ENCODE data around the gene DCANP1. TPM values are rescaled to one million over a fixed set of nuclear protein-coding genes. Genes with fewer than 3 reads are reported as not detected.
"Not testable (repeated sequence)": the region's sequence is repeated elsewhere in the genome, so short reads cannot be mapped to it uniquely, and the experiment has no call there.

Gene DCANP1
- total RNA-seq, result not detected in 2 replicates

DNA sequence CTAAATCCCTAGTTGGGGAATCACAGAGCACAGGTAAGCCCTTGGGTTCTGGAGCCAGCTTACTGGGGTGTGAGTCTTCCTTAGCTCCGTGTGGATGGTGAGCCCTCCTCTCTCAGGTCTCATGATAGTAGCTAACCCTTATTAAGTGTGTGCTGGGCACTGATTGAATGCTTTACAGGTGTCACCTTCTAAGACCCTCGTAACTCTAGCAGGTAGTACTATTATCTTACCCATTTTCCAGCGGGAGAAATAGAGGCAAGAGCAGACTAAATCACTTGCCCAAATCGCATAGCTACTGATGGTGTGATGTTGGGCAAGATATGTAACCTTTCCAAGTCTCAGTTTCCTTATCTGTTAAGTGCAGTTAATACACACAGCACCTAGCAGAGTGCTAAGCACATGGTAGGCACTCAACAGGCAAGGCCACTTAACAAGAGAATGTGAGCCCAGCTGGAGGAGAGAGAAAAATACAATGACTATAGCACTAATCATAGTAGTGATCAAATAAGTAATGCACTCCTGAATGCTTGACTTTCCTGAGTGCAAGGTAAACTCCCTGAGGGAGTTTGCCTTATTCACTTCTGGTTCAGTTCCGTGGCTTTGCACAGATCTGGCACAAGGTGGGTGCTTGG lies at the start of gene DCANP1:
Gene DCANP1 (minus strand): TSS at position 51 of the 632 bp plus-strand sequence. CDS start 240 bp downstream, outside the sequence.
- DNase-seq (ENCODE audit: low read depth), result no peak

- DNase-seq (ENCODE audit: low read depth), result not testable (repeated sequence)
Measured at GRCh38 chr5:135495531-135495930, 48.4 kb upstream of the DCANP1 start.

DNA sequence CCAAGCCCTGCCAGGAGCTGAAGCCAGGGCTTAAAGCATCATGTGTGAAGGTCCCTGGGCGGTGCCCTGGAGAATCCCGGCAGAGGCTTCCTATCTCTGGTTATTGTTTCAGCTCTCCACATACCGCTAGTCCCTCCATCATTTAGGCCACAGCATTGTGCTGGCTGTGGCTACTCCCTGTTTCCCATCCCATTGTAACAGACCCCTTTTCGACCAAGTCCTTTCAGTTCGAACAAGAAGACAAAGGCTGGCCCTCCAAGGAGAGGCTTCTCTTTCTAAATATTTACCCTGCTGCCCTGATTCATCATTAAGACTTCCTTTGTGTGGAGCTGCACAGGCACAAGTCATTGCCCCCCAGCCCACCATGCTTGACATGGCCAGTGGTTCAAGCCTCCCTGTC lies 47.0 kb upstream of the DCANP1 start:
- no peak for DNase-seq (ENCODE audit: low read depth)

GRCh38 chr5:135493406-135494180 lies 46.4 kb upstream of the DCANP1 start:
- DNase-seq (ENCODE audit: low read depth), result peak; percentile 80

GRCh38 chr5:135492319-135492626 lies 45.1 kb upstream of the DCANP1 start:
- DNase-seq (ENCODE audit: low read depth), result peak; percentile 12

GRCh38 chr5:135491552-135492318 lies 44.6 kb upstream of the DCANP1 start:
- DNase-seq (ENCODE audit: low read depth), result peak; percentile 43

- no peak for DNase-seq (ENCODE audit: low read depth)
Measured at GRCh38 chr5:135491038-135491551, 43.9 kb upstream of the DCANP1 start.

DNA sequence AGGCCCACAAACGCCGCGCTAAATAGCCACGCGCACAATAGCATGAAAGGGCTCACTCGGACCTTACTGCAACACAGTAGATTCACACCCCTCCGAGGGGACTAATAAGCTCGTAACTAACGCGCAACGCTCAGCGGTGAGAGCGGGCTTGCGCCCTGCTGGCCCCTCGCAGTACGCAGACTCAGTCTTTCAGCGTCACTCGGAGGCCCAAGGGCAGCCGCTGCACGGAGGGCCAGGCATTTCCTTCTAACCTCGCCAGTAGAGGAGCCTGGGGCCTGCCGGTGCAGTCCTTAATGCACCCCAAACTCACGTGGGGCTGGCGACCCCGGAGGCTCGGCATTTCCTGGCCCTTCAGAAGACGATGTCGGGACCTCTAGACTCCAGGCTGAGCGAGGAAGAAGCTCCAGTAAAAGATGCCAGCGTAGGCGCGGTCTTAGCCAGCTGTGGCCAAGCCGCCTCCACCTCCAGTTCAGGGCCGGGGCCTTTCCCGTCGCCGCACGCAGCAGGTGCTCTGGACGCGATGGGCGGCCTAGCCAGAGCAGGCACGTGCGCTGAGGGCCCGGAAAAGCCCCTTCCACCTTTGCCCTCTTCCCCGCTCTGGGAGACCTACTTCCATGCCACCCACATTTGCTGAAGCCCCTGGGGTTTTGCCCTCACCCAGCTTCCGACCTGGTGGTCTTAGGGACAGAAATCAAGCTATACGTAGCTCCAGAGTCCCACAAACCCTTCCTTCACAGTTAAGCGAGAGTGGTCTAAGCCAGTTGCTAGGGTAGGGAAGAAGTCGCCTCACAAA lies 43.3 kb upstream of the DCANP1 start:
- DNase-seq (ENCODE audit: low read depth), result no peak

DNA sequence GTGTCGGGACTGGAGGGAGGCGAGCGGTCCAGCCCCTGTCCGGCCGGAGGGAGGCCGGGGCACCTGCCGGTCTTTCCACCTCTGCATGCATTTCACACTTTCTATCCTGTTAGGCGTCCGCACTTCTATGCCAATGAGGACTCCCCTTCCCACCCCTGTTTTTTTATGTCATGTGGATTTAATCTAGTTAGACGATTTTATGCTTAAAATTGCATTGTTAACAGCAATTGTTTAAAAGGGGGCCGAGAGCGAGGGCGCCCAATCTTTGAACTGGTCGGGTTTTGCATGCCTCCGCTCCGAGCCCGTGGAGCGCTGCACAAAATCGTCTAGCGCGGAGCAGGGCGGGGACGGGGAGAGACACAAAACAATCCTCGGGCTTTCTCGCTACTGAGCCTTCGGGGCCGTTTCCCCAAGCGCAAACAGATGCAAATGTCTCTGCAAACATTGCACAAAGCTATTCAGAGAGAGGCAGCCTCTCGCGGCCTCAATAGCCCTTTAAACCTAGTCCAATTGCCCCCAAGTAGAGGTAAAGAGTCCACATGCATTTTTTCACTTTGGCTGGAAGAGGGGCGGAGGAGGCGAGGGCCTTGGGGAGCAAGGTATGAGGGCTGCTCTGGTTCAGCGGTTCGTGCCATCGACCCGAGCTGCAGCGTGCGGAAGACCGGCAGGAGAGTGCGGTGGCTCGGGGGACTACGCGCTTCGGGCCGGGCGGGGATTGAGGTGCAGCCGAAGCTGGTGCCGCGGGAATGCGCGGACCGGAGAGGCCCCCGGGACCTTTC lies 42.5 kb upstream of the DCANP1 start:
- DNase-seq (ENCODE audit: low read depth), result no peak

GRCh38 chr5:135488727-135489465 lies 41.7 kb upstream of the DCANP1 start:
- DNase-seq (ENCODE audit: low read depth), result peak; percentile 9

- no peak for DNase-seq (ENCODE audit: low read depth)
Measured at GRCh38 chr5:135487839-135488514, 40.8 kb upstream of the DCANP1 start.

DNA sequence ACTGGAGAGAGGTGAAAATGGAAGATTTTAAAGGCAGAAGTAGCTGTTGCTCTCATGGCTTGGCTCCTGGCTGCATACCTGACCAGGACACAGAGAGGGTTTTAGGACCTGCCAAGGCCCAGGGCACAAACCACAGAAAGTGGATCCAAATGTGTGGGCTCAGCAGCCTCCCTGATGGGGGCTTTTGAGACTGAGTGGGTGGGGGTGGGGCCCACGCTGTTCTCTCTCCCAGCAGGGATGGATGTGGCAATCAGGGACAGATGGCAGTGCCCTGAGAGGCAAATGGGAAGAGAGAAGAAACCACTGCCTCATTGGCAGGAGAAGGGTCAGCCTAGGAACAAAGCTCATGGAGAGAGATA lies 39.9 kb upstream of the DCANP1 start:
- DNase-seq (ENCODE audit: low read depth), result no peak

DNA sequence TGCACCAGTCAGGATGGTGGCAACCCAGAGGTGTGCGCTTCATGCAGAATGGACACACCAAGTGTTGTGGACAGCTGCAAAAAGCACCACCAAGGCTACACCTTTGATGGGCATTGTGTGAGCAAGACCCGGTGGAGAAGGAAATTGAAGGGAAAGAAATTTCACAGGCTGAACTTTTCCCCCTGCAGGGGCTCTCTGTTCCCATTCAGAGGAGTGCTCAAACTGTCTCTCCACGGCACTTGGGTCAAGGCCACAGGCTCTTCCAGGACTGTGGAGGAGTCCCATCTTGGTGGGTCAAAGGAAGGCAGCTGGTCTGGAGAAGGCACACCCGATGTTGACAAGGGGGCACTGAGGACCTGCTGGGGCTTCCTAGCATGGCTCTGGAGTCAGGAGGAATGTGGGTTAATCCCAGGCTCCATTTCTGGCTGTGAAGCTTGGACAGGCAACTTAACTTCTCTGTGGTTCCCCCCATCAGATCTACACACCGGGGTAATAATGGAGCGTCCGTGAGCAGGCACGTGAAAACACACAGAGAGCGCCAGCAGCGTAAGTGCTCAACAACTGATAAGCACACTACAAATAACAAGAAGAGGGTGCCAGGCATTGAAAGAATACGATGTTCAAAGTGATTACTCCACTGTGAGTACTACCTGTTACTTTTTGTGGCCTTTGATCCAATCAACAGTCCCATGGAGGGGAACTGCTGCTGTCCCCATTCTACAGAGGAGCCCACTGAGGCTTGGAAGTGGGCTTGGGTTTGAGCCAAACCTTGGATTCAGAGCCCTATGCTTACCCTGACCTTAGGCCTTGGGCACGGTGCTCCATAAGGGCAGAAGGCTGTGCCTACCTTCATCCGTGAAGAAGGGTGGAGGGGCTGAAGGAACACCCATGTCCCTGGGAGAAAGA lies 39.2 kb upstream of the DCANP1 start:
- DNase-seq (ENCODE audit: low read depth), result no peak

GRCh38 chr5:135484674-135485086 lies 37.5 kb upstream of the DCANP1 start:
- no peak for DNase-seq (ENCODE audit: low read depth)

- DNase-seq (ENCODE audit: low read depth), result no peak
Measured at GRCh38 chr5:135483254-135483653, 36.1 kb upstream of the DCANP1 start.

DNA sequence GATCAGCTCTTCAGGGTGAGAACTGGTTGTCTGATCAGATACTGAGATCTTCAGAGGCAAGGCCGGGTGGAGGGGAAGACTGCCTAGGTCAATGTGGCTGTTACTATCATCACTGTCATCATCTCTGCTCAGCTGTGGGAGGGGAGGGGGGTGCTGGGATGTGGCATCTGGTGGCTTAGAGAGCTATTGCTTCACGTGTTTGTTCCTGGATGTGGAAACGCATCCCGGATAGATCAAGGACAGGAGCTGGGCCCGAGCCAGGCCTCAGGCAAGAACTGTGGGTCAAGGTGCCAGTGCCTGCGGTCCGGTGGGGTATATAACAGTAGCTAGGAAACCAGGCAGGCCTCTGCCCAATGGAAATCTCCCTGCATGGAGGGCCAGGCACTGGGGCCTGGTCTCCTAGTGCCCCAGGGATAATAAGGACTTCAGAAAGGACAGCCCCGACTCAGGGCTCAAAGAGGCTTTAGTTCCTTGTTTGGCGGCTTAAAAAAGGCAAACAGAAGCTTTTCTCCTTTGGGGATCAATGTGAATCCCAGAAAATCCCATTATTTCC lies 35.3 kb upstream of the DCANP1 start:
- DNase-seq (ENCODE audit: low read depth), result no peak

GRCh38 chr5:135481909-135482311 lies 34.8 kb upstream of the DCANP1 start:
- DNase-seq (ENCODE audit: low read depth), result no peak

GRCh38 chr5:135481387-135481786 lies 34.2 kb upstream of the DCANP1 start:
- no peak for DNase-seq (ENCODE audit: low read depth)
